B cell (primary cell): ENCODE data around the gene CXCL10. TPM values are rescaled to one million over a fixed set of nuclear protein-coding genes. Genes with fewer than 3 reads are reported as not detected.

Experiments
- ATAC-seq: fragments of 200-7000 bp; cut with Tn5 transposase; one replicate; pipeline ENCODE4 v1.10.0; 2021; ENCODE audit warnings: low read depth, mild to moderate bottlenecking, moderate number of reproducible peaks, moderate library complexity
- CTCF ChIA-PET: fragments of 350-600 bp; sonication (Branson Sonifier 250); formaldehyde crosslinking; loops from one replicate; lab custom pipeline; 2021; ENCODE audit warnings: antibody characterized with exemption, inconsistent platforms; lab: Charles Lee
- POLR2A ChIA-PET: fragments of 350-600 bp; sonication (Branson Sonifier 250); formaldehyde crosslinking; loops from one replicate; lab custom pipeline; 2021; ENCODE audit warnings: antibody characterized with exemption; lab: Charles Lee
- DNase-seq: peaks from one replicate; pipeline ENCODE4 v3.0.0; 2013
- H2AFZ ChIP-seq: 2 replicates; pipeline ENCODE4 v1.6.1; 2012; ENCODE audit warnings: mild to moderate bottlenecking, low read depth, low read length; ENCODE audit not compliant: insufficient read depth, poor library complexity, severe bottlenecking
- H3K27ac ChIP-seq, 2 donors: 1 replicate in 1 of 2; 2 replicates in 1 of 2; pipeline ENCODE4 v1.5.1; 2012 to 2013; ENCODE audit warnings: low read length in 2 of 2, mild to moderate bottlenecking in 2 of 2, moderate library complexity in 1 of 2
- H3K27me3 ChIP-seq, 4 experiments: fragments of 200-600 bp in 1 of 4; sonication (generic) in 1 of 4; replicated peaks in 1 of 4; 1 replicate in 2 of 4; 2 replicates in 2 of 4; pipeline versions ENCODE4 v1.6.1 to v1.7.0; 2013 to 2016; ENCODE audit warnings: low read length in 3 of 4, mild to moderate bottlenecking in 2 of 4, mixed read lengths in 1 of 4, moderate library complexity in 1 of 4; ENCODE audit not compliant: insufficient read depth in 4 of 4, control insufficient read depth in 3 of 4; ENCODE audit errors: control extremely low read depth in 1 of 4
- H3K36me3 ChIP-seq, 2 experiments: replicated peaks in 1 of 2; 1 replicate in 1 of 2; 2 replicates in 1 of 2; pipeline versions ENCODE4 v1.6.1 to v1.7.1; 2013; ENCODE audit warnings: low read length in 1 of 2; ENCODE audit not compliant: insufficient read depth in 2 of 2, control insufficient read depth in 1 of 2; ENCODE audit errors: control extremely low read depth in 1 of 2, extremely low read depth in 1 of 2
- H3K4me1 ChIP-seq, 2 donors: fragments of 200-600 bp in 1 of 2; sonication (generic) in 1 of 2; 1 replicate in 1 of 2; 2 replicates in 1 of 2; pipeline versions ENCODE4 v1.5.1 to v1.6.1; 2013 to 2017; ENCODE audit warnings: low read length in 2 of 2; ENCODE audit not compliant: control insufficient read depth in 2 of 2, insufficient read depth in 2 of 2
- H3K4me2 ChIP-seq: replicated peaks from 2 replicates; pipeline ENCODE3; 2012; ENCODE audit warnings: mild to moderate bottlenecking, low read depth, low read length; ENCODE audit not compliant: poor library complexity, severe bottlenecking
- H3K4me3 ChIP-seq, 5 experiments: fragments of 200-600 bp in 1 of 5; sonication (generic) in 1 of 5; 1 replicate in 3 of 5; 2 replicates in 2 of 5; pipeline versions ENCODE4 v1.5.1 to v1.7.0; 2011 to 2016; ENCODE audit warnings: low read length in 4 of 5, mild to moderate bottlenecking in 4 of 5, low read depth in 2 of 5, control low read depth in 1 of 5, moderate library complexity in 1 of 5; ENCODE audit not compliant: insufficient read depth in 1 of 5; ENCODE audit errors: control extremely low read depth in 1 of 5, extremely low read depth in 1 of 5
- H3K79me2 ChIP-seq: fragments of 200-600 bp; sonication (generic); one replicate; pipeline ENCODE4 v1.6.0; 2016; ENCODE audit warnings: low read length; ENCODE audit not compliant: control insufficient read depth, insufficient read depth
- H3K9ac ChIP-seq: fragments of 200-600 bp; sonication (generic); 2 replicates; pipeline ENCODE4 v1.6.1; 2017; ENCODE audit warnings: mild to moderate bottlenecking, low read length, moderate library complexity
- H3K9me3 ChIP-seq, 3 donors: one replicate each; pipeline versions ENCODE4 v1.6.1 to v1.7.1; 2013; ENCODE audit warnings: low read length in 2 of 3; ENCODE audit not compliant: control insufficient read depth in 2 of 3, insufficient read depth in 1 of 3; ENCODE audit errors: control extremely low read depth in 1 of 3
- H4K20me1 ChIP-seq: 2 replicates; pipeline ENCODE4 v1.6.0; 2012; ENCODE audit warnings: mild to moderate bottlenecking, low read length; ENCODE audit not compliant: insufficient read depth, control insufficient read depth, poor library complexity, severe bottlenecking
- H3K27ac Mint-ChIP-seq: one replicate; pipeline ENCODE4 v1.8.0; 2021; ENCODE audit warnings: mixed read lengths
- H3K27me3 Mint-ChIP-seq: one replicate; pipeline ENCODE4 v1.8.0; 2021; ENCODE audit warnings: mixed read lengths
- H3K4me1 Mint-ChIP-seq: one replicate; pipeline ENCODE4 v1.8.0; 2021; ENCODE audit warnings: mixed read lengths
- H3K4me3 Mint-ChIP-seq: one replicate; pipeline ENCODE4 v1.8.0; 2021; ENCODE audit warnings: mixed read lengths
- H3K9me3 Mint-ChIP-seq: one replicate; pipeline ENCODE4 v1.8.0; 2022; ENCODE audit warnings: mixed read lengths; ENCODE audit not compliant: insufficient read depth
- CTCF ChIP-seq: fragments of 200-600 bp; IDR thresholded peaks from one replicate; pipeline ENCODE4 v1.8.0; 2022; ENCODE audit warnings: antibody characterized with exemption, mild to moderate bottlenecking
- EZH2 ChIP-seq: IDR thresholded peaks from 2 replicates; pipeline ENCODE4 v1.6.1; 2012; ENCODE audit warnings: borderline replicate concordance, low read depth, mild to moderate bottlenecking, moderate library complexity, low read length; ENCODE audit not compliant: insufficient read depth, poor library complexity, severe bottlenecking
- WGBS: methylation state at CpG from one replicate; pipeline ENCODE4 v1.1.5; 2013; ENCODE audit warnings: missing lambda C conversion rate; ENCODE audit not compliant: insufficient coverage; 5-methylcytosine and 5-hydroxymethylcytosine counted together
- intact Hi-C: fragments of 100-400 bp; cut with micrococcal nuclease; formaldehyde crosslinking; loops from one replicate; pipeline ENCODE4 v1.10.0; 2022
- polyA plus RNA-seq: library from polyadenylated mRNA; depleted of rRNA; stranded (reverse); fragments of >200 nt; gene quantifications from 2 replicates; pipeline ENCODE4 v1.2.3, GENCODE V29; 2012
- total RNA-seq, 2 donors: library from RNA; stranded (reverse); fragments of 120-200 nt in 1 of 2; gene quantifications; 1 replicate in 1 of 2; 2 replicates in 1 of 2; pipeline versions ENCODE4 v1.2.3 to v1.2.4, GENCODE V29; 2013 to 2022

The CXCL10 gene
- total and polyA plus RNA-seq, 2 donors (not counting 1 experiment from before 2014, with no cell fraction given), result 0.07 TPM; not detected in 1

DNA sequence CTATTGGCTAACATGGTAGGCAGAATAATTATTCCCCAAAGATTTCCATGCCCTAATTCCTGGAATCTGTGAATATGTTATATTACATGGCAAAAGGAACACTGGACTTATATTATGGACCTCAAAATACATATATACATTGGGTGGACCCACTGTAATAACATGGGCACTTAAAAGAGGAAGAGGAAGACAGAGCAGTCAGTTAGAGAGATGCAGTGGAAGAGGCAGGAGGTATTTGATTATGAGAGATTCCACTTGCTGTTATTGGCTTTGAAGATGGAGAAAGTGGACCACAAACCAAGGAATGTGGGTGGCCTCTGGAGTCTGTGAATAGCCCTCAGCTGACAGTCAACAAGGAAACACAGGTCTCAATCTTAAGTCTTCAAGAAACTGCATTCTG, 37.2 kb upstream of the CXCL10 start:
- ATAC-seq (peak; percentile 34), DNase-seq (peak; percentile 25)
- CTCF ChIA-PET, result interaction anchor here (4.6 to 4.9 kb wide), 2 partner anchors 64 to 68 kb away, joined by 21 to 95 read pairs; partner anchors contain the start of gene SDAD1
- Histone ChIP-seq H3K9me3 (peaks cover 0 to 3% (median 0%) of the 10 kb centered on the region in 3 donors), H3K4me1 (peaks cover 27 to 34% of the 10 kb centered on the region in 2 donors), H3K27ac (no peak overlapping the region), H3K79me2 (no peaks in the 10 kb centered on the region), H4K20me1 (no peaks in the 10 kb centered on the region), H2AFZ (peak overlapping the region; percentile 41), H3K27me3 (no peaks in the 10 kb centered on the region), H3K4me2 (peak overlapping the region; percentile 7), H3K9ac (no peak overlapping the region), H3K4me3 (no peak overlapping the region), H3K36me3 (no peaks in the 10 kb centered on the region)
- intact Hi-C loops, result no loop called here
- H3K27me3 Mint-ChIP-seq, result no peaks in the 10 kb centered on the region
- peak overlapping the region; percentile 22 for H3K27ac Mint-ChIP-seq
- H3K4me1 Mint-ChIP-seq, result peaks cover 34% of the 10 kb centered on the region
- POLR2A ChIA-PET, result no interaction called here
- no peak overlapping the region for H3K4me3 Mint-ChIP-seq
- no peak for TF ChIP-seq EZH2
- no peak for TF ChIP-seq CTCF
- H3K9me3 Mint-ChIP-seq, result no peaks in the 10 kb centered on the region

DNA sequence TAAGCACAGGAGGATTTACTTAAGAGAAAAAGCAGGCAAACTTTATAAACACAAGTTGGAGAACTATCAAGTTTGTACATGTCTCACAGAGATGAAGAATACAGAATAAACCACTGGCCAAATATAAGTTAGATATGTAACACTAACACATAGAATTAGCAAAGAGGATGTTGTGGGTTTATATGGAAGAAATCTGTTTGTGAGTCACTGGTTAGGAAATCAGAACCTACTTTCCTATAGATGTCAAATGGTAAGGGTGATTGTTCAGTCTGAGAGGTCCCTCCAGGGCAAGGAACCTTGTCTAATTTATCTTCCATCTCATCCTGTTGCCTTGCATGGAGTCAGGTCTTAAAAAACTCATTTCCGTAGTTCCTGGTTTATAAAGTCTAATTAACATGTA, 36.5 kb upstream of the CXCL10 start:
- Mint-ChIP-seq H3K4me3 (no peak overlapping the region), H3K27me3 (no peaks in the 10 kb centered on the region), H3K9me3 (no peaks in the 10 kb centered on the region), H3K27ac (no peak overlapping the region), H3K4me1 (peaks cover 42% of the 10 kb centered on the region)
- intact Hi-C loops, result loop anchor here (5.0 kb wide), 1 partner anchor 37 kb away; the partner anchor contains the start of gene CXCL10
- ChIA-PET POLR2A (no interaction called here), CTCF (interaction anchor here (1.4 to 2.9 kb wide), 2 partner anchors 12 to 64 kb away, joined by 3 to 17 read pairs; no protein-coding TSS in a partner anchor)
- no peaks in the 10 kb centered on the region for H3K36me3 ChIP-seq
- H4K20me1 ChIP-seq, result no peaks in the 10 kb centered on the region
- H3K9ac ChIP-seq, result no peak overlapping the region
- H3K79me2 ChIP-seq, result no peaks in the 10 kb centered on the region
- H3K4me2 ChIP-seq, result no peak overlapping the region
- peaks cover 35 to 41% of the 10 kb centered on the region in 2 donors for H3K4me1 ChIP-seq
- ATAC-seq, result no peak
- no peak overlapping the region for H3K4me3 ChIP-seq
- no peak overlapping the region for H2AFZ ChIP-seq
- WGBS, result no CpG with 5 or more reads among the region's 1 CpG
- peaks cover 0 to 3% (median 0%) of the 10 kb centered on the region in 3 donors for H3K9me3 ChIP-seq
- no peak overlapping the region for H3K27ac ChIP-seq
- TF ChIP-seq CTCF (no peak), EZH2 (no peak)
- no peak for DNase-seq
- H3K27me3 ChIP-seq, result no peaks in the 10 kb centered on the region
